C4-2B (cell line): ENCODE data around the gene SPG21.

Source experiments
- ZFX ChIP-seq: fragments of 450-650 bp; IDR thresholded peaks from 2 replicates; pipeline ENCODE4 v1.6.1; 2017
- TF ChIP-seq, protein P1 (sequence below): fragments of 450-650 bp; conservative IDR thresholded peaks from 2 replicates; pipeline ENCODE4 v1.5.1; 2017; ENCODE audit warnings: mild to moderate bottlenecking

GRCh38 chr15:64949383-64950186 is 40.1 kb downstream of the SPG21 start:
- TF ChIP-seq, protein P1, sequence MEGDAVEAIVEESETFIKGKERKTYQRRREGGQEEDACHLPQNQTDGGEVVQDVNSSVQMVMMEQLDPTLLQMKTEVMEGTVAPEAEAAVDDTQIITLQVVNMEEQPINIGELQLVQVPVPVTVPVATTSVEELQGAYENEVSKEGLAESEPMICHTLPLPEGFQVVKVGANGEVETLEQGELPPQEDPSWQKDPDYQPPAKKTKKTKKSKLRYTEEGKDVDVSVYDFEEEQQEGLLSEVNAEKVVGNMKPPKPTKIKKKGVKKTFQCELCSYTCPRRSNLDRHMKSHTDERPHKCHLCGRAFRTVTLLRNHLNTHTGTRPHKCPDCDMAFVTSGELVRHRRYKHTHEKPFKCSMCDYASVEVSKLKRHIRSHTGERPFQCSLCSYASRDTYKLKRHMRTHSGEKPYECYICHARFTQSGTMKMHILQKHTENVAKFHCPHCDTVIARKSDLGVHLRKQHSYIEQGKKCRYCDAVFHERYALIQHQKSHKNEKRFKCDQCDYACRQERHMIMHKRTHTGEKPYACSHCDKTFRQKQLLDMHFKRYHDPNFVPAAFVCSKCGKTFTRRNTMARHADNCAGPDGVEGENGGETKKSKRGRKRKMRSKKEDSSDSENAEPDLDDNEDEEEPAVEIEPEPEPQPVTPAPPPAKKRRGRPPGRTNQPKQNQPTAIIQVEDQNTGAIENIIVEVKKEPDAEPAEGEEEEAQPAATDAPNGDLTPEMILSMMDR = no peak
- TF ChIP-seq ZFX = no peak
